ENCODE data around the gene TAS2R40.

Gene TAS2R40

DNA sequence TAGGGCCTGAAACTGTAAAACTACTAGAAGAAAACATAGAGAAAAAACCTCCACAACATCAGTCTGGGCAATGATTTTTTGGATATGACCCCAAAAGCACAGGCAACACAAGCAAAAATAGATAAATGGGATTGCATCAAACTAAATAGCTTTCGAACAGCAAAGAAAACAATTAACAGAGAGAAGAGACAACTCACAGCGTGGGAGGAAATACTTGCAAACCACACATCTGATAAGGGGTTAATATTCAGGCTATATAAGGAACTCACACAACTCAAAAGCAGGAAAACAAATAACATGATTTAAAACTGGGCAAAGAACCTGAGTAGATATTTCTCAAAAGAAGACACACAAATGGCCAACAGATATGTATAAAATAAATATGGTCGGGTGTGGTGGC lies 33.7 kb downstream of the TAS2R40 start:
- Histone ChIP-seq H3K4me3 (ENCODE audit: low read depth, low read length) (no peak overlapping the region), H3K27ac (no peak overlapping the region), H3K36me3 (no peaks in the 10 kb centered on the region), H3K27me3 (ENCODE audit: insufficient read depth, low read depth, severe bottlenecking) (no peaks in the 10 kb centered on the region), H3K9me3 (ENCODE audit: severe bottlenecking) (no peaks in the 10 kb centered on the region)
- TF ChIP-seq, protein P1, sequence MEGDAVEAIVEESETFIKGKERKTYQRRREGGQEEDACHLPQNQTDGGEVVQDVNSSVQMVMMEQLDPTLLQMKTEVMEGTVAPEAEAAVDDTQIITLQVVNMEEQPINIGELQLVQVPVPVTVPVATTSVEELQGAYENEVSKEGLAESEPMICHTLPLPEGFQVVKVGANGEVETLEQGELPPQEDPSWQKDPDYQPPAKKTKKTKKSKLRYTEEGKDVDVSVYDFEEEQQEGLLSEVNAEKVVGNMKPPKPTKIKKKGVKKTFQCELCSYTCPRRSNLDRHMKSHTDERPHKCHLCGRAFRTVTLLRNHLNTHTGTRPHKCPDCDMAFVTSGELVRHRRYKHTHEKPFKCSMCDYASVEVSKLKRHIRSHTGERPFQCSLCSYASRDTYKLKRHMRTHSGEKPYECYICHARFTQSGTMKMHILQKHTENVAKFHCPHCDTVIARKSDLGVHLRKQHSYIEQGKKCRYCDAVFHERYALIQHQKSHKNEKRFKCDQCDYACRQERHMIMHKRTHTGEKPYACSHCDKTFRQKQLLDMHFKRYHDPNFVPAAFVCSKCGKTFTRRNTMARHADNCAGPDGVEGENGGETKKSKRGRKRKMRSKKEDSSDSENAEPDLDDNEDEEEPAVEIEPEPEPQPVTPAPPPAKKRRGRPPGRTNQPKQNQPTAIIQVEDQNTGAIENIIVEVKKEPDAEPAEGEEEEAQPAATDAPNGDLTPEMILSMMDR (IDR thresholded peaks at IDR 0.05; ENCODE audit: low read depth, low read length) = no peak
- no peak for DNase-seq

DNA sequence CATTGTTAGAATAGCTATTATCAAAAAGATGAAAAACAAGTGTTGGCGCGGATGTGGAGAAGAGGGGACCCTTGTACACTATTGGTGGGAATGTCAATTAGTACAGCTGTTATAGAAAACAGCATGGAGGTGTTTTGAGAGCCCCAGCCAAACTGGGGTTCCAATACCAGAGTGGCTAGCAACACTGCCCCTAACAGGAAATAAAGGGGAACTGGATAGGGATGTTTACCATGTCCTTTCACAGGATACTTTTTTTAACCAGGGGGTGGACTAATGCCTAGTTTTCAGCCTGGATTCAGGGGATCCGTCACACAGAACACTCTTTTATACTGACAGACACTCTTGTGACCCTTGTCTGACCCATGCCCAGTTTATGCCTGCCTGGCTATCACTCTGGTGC lies 34.5 kb downstream of the TAS2R40 start:
- Histone ChIP-seq H3K27me3 (ENCODE audit: insufficient read depth, low read depth, severe bottlenecking) (no peaks in the 10 kb centered on the region), H3K27ac (no peak overlapping the region), H3K36me3 (no peaks in the 10 kb centered on the region), H3K9me3 (ENCODE audit: severe bottlenecking) (no peaks in the 10 kb centered on the region), H3K4me3 (ENCODE audit: low read depth, low read length) (no peak overlapping the region)
- TF ChIP-seq, protein P1 (IDR thresholded peaks at IDR 0.05; ENCODE audit: low read depth, low read length) = peak; percentile 18; the same call in 1 of the 2 replicates
- no peak for DNase-seq

DNA sequence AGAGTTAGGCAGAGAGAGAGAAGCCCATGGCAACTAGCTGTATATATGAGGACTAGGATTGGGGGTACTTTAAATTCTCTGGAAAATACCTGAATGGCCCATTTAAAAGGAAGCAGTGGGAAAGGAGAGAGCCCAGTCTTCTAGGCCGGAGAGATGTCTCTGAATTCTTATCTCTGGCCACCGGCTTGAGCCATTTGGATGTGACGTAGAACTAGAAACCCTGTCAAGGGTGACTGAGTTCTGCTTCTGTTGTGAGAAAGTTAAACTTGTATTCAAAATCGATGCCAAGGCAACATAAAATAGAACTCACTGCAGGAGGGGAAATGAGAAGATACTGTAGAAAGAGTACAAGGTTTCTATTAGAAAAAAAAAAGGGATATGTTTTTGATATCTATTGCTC lies 35.1 kb downstream of the TAS2R40 start:
- H3K27ac ChIP-seq = no peak overlapping the region
- no peaks in the 10 kb centered on the region for H3K9me3 ChIP-seq (ENCODE audit: severe bottlenecking)
- H3K27me3 ChIP-seq (ENCODE audit: insufficient read depth, low read depth, severe bottlenecking) = no peaks in the 10 kb centered on the region
- TF ChIP-seq, protein P1 (IDR thresholded peaks at IDR 0.05; ENCODE audit: low read depth, low read length) = no peak
- no peaks in the 10 kb centered on the region for H3K36me3 ChIP-seq
- H3K4me3 ChIP-seq (ENCODE audit: low read depth, low read length) = no peak overlapping the region
- DNase-seq = no peak

DNA sequence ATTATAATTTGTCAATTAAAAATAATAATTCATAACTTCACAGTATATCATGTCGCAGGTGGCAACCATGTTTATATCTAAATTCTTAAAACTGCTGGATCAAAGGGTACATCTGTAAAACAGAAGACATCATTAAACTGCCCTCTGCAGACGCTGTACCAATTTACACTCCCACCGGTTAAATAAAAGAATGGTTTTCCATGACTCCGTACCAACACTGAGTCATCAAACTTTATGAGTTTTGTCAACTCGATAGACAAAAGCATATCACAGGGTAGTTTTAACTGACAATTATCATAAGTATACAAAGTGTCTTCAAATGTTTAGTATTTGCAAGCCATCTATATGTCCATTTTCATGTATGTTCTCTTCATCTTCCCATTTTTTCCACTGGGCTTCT lies 35.7 kb downstream of the TAS2R40 start:
- DNase-seq = no peak
- TF ChIP-seq, protein P1 (IDR thresholded peaks at IDR 0.05; ENCODE audit: low read depth, low read length) = no peak
- H3K36me3 ChIP-seq = no peaks in the 10 kb centered on the region
- H3K27me3 ChIP-seq (ENCODE audit: insufficient read depth, low read depth, severe bottlenecking) = no peaks in the 10 kb centered on the region
- H3K9me3 ChIP-seq (ENCODE audit: severe bottlenecking) = no peaks in the 10 kb centered on the region
- H3K27ac ChIP-seq = no peak overlapping the region
- no peak overlapping the region for H3K4me3 ChIP-seq (ENCODE audit: low read depth, low read length)

DNA sequence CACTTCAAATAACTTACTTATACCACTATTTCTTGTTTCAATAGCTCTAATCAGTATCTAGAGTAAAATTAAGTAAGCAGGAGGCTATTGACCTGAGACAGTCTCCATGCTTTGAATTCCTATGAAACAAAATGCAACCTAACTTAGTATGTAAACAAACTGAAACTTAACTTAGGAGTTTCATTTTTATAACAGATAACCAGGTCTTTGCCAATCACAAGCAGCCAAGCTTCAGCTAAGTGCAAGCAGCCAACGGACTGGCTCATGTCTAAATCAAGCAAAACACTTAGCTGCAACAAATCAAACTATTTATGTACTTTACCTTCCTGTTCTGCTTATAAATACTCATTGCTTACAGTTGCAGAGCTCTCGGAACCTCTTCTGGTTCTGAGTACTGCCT lies 37.0 kb downstream of the TAS2R40 start:
- Histone ChIP-seq H3K27ac (no peak overlapping the region), H3K36me3 (no peaks in the 10 kb centered on the region), H3K9me3 (ENCODE audit: severe bottlenecking) (no peaks in the 10 kb centered on the region), H3K4me3 (ENCODE audit: low read depth, low read length) (no peak overlapping the region), H3K27me3 (ENCODE audit: insufficient read depth, low read depth, severe bottlenecking) (no peaks in the 10 kb centered on the region)
- TF ChIP-seq, protein P1 (IDR thresholded peaks at IDR 0.05; ENCODE audit: low read depth, low read length) = no peak
- DNase-seq = no peak

DNA sequence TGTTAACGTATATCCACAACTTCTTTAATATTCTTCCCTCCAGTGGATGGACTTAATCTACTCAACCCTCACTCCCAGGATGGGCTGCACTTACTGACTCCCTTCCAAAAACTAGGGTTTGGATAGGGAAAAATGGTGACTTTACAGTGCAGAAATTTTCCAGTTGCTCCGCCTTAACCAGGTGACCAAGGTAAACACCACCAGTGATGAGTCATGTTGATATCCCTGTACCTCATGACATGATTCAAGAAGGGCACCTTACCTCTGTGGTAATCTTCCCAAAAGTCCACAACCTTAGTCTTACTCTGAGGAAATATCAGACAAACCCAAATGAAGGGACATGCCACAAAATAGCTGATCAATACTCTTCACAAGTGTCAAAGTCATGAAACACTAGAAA lies 37.9 kb downstream of the TAS2R40 start:
- Histone ChIP-seq H3K36me3 (no peaks in the 10 kb centered on the region), H3K9me3 (ENCODE audit: severe bottlenecking) (no peaks in the 10 kb centered on the region), H3K27ac (no peak overlapping the region), H3K4me3 (ENCODE audit: low read depth, low read length) (no peak overlapping the region), H3K27me3 (ENCODE audit: insufficient read depth, low read depth, severe bottlenecking) (no peaks in the 10 kb centered on the region)
- TF ChIP-seq, protein P1 (IDR thresholded peaks at IDR 0.05; ENCODE audit: low read depth, low read length) = no peak
- no peak for DNase-seq

Data from WERI-Rb-1 (cell line).